Measurements from ENCODE around the gene PTCH2.
"Not testable (repeated sequence)": the region's sequence is repeated elsewhere in the genome, so short reads cannot be mapped to it uniquely, and the experiment has no call there.

Gene PTCH2

GRCh38 chr1:44802306-44803061 lies 40.6 kb downstream of the PTCH2 start:
- no peak for TF ChIP-seq CTCF (IDR thresholded peaks at IDR 0.05; ENCODE audit: borderline replicate concordance, control extremely low read depth, extremely low read depth, insufficient read depth, missing control alignments)
- no peak for DNase-seq (ENCODE audit: low spot score)
- in situ Hi-C loops (cut with MboI; ENCODE audit: low sequenced_read_pairs, unreplicated experiment) = no loop called here

GRCh38 chr1:44801491-44802305 lies 41.4 kb downstream of the PTCH2 start:
- no peak for TF ChIP-seq CTCF (IDR thresholded peaks at IDR 0.05; ENCODE audit: borderline replicate concordance, control extremely low read depth, extremely low read depth, insufficient read depth, missing control alignments)
- in situ Hi-C loops (cut with MboI; ENCODE audit: low sequenced_read_pairs, unreplicated experiment) = no loop called here
- DNase-seq (ENCODE audit: low spot score) = no peak

GRCh38 chr1:44799770-44800584 lies 43.1 kb downstream of the PTCH2 start, which contains the start of gene PLK3:
TSS of gene PLK3 (plus strand) at chr1:44800377. CDS start at chr1:44800464, 87 bp downstream.
- in situ Hi-C loops (cut with MboI; ENCODE audit: low sequenced_read_pairs, unreplicated experiment) = no loop called here

GRCh38 chr1:44798481-44799365 lies 44.3 kb downstream of the PTCH2 start:
- no peak for DNase-seq (ENCODE audit: low spot score)
- in situ Hi-C loops (cut with MboI; ENCODE audit: low sequenced_read_pairs, unreplicated experiment) = no loop called here
- no peak for TF ChIP-seq CTCF (IDR thresholded peaks at IDR 0.05; ENCODE audit: borderline replicate concordance, control extremely low read depth, extremely low read depth, insufficient read depth, missing control alignments)

More at GRCh38 chr1:44799770-44800584, 43.1 kb downstream of the PTCH2 start, which contains the start of gene PLK3:
- peak; percentile 95 for TF ChIP-seq CTCF (IDR thresholded peaks at IDR 0.05; ENCODE audit: borderline replicate concordance, control extremely low read depth, extremely low read depth, insufficient read depth, missing control alignments)
- peak; percentile 99 for DNase-seq (ENCODE audit: low spot score)

GRCh38 chr1:44797886-44798285 lies 45.2 kb downstream of the PTCH2 start:
- in situ Hi-C loops (cut with MboI; ENCODE audit: low sequenced_read_pairs, unreplicated experiment); DNase-seq (ENCODE audit: low spot score): not testable (repeated sequence)

DNA sequence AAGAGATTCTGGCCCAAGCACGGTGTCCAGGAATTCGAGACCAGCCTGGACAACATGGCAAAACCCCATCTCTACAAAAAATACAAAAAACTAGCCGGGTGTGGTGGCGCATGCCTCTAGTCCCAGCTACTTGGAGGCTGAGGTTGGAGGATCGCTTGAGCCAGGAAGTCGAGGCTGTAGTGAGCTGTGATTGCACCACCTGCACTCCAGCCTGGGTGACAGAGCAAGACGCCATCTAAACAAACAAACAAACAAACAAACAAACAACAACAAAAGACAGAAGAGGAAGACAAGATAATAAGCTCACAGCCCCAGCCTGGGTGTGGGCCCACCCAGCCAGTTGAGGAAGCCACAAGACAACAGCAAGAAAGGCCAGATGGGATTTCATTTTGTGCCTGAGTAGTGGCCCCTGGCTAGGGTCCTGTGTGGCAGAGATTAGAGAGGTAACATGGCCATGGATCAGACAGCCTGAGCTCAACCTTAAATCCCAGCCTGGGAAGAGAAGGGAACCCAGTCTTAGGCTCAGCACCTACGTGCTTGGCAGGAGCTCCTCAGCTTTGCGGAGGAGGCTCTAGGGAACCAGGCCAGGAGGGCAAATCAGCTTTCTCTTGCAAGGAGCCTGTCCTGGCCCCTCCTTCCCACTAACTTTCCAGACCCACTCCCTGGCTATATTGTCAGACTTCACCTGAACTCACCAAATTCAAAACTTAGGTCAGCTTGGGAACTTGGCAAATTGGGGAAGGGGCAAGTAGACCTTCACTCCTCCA lies 50.1 kb downstream of the PTCH2 start:
- TF ChIP-seq CTCF (IDR thresholded peaks at IDR 0.05; ENCODE audit: borderline replicate concordance, control extremely low read depth, extremely low read depth, insufficient read depth, missing control alignments) = no peak
- DNase-seq (ENCODE audit: low spot score) = no peak
- in situ Hi-C loops (cut with MboI; ENCODE audit: low sequenced_read_pairs, unreplicated experiment) = no loop called here

Data from GM13976 (cell line).